ENCODE results near the gene TTC36. TPM values are rescaled to one million over a fixed set of nuclear protein-coding genes. Genes with fewer than 3 reads are reported as not detected.

The TTC36 gene
- total RNA-seq, 4 donors from 2014 or later = 0.50 to 3.7 (median 1.4) TPM

GRCh38 chr11:118532852-118533768 lies 5.8 kb downstream of the TTC36 start:
- Histone ChIP-seq H3K36me3 (peaks cover 0 to 32% (median 16%) of the 10 kb centered on the region in 4 donors), H3K4me1 (peaks cover 15 to 37% (median 33%) of the 10 kb centered on the region in 4 donors), H3K9me3 (no peaks in the 10 kb centered on the region), H3K27me3 (no peaks in the 10 kb centered on the region), H3K4me3 (no peak overlapping the region), H3K27ac (replicated peaks in 1 of 4) (no peak overlapping the region)
- no peak for TF ChIP-seq POLR2A (IDR thresholded peaks at IDR 0.05; ENCODE audit: low read depth)
- no peak for TF ChIP-seq POLR2AphosphoS5 (IDR thresholded peaks at IDR 0.05)
- TF ChIP-seq, protein P1, sequence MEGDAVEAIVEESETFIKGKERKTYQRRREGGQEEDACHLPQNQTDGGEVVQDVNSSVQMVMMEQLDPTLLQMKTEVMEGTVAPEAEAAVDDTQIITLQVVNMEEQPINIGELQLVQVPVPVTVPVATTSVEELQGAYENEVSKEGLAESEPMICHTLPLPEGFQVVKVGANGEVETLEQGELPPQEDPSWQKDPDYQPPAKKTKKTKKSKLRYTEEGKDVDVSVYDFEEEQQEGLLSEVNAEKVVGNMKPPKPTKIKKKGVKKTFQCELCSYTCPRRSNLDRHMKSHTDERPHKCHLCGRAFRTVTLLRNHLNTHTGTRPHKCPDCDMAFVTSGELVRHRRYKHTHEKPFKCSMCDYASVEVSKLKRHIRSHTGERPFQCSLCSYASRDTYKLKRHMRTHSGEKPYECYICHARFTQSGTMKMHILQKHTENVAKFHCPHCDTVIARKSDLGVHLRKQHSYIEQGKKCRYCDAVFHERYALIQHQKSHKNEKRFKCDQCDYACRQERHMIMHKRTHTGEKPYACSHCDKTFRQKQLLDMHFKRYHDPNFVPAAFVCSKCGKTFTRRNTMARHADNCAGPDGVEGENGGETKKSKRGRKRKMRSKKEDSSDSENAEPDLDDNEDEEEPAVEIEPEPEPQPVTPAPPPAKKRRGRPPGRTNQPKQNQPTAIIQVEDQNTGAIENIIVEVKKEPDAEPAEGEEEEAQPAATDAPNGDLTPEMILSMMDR (IDR thresholded peaks at IDR 0.05) = no peak
- no peak for TF ChIP-seq EP300 (IDR thresholded peaks at IDR 0.05)
- no peak for DNase-seq (ENCODE audit: extremely low spot score)
- WGBS = 90% methylated on average over 12 of the region's 19 CpGs
- intact Hi-C loops (cut with DNase I) = loop anchor here (5.0 kb wide), 1 partner anchor 34 kb away; the partner anchor contains the start of gene IFT46

DNA sequence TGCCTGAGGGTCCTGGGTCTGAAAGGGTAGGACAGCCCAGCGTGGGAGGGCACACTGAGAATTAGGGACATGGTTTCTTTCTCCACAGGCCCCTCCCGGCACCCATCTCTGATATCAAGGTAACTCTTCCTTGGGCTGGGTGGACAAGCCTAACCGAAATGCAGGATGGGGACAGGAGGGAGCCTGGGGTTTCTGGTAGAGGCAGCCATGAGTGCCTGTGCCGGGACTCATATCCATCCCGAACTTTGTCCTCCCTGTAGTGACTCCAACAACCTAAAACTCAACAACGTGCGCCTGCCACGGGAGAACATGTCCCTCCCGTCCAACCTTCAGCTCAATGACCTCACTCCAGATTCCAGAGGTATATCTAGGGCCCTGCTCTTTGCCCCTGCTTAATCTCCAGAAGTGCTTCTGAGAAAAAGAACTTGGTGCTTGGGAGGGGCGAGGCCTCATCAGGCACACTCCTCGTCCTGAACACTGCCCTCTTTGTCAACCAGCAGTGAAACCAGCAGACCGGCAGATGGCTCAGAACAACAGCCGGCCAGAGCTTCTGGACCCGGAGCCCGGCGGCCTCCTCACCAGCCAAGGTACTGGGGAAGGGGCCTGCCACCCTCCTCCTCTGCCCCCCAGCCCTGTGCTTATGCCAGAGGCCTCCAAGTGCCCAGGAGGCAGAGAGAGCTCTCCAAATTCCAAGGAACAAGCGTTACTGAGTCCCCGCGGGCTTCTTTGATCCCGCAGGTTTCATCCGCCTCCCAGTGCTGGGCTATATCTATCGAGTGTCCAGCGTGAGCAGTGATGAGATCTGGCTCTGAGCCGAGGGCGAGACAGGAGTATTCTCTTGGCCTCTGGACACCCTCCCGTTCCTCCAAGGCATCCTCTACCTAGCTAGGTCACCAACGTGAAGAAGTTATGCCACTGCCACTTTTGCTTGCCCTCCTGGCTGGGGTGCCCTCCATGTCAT lies 6.8 kb downstream of the TTC36 start:
- intact Hi-C loops (cut with DNase I) = loop anchor here (5.0 kb wide), 1 partner anchor 33 kb away; the partner anchor contains the start of gene IFT46

GRCh38 chr11:118535261-118535660 lies 8.0 kb downstream of the TTC36 start:
- no peak for DNase-seq (ENCODE audit: extremely low spot score)
- H3K27ac ChIP-seq (replicated peaks in 1 of 4) = no peak overlapping the region
- H3K4me3 ChIP-seq = no peak overlapping the region
- H3K4me1 ChIP-seq = peaks cover 7 to 27% (median 15%) of the 10 kb centered on the region in 4 donors
- WGBS = 81% methylated on average over 7 of the region's 9 CpGs
- no peaks in the 10 kb centered on the region for H3K27me3 ChIP-seq
- peaks cover 0 to 32% (median 16%) of the 10 kb centered on the region in 4 donors for H3K36me3 ChIP-seq
- H3K9me3 ChIP-seq = no peaks in the 10 kb centered on the region
- TF ChIP-seq, protein P1 (IDR thresholded peaks at IDR 0.05) = no peak
- TF ChIP-seq EP300 (IDR thresholded peaks at IDR 0.05) = no peak
- no peak for TF ChIP-seq POLR2A (IDR thresholded peaks at IDR 0.05; ENCODE audit: low read depth)
- no peak for TF ChIP-seq POLR2AphosphoS5 (IDR thresholded peaks at IDR 0.05)
- intact Hi-C loops (cut with DNase I) = no loop called here

More for the DNA sequence above, 6.8 kb downstream of the TTC36 start:
- no peaks in the 10 kb centered on the region for H3K9me3 ChIP-seq
- no peak for DNase-seq (ENCODE audit: extremely low spot score)
- peaks cover 0 to 32% (median 16%) of the 10 kb centered on the region in 4 donors for H3K36me3 ChIP-seq
- no peaks in the 10 kb centered on the region for H3K27me3 ChIP-seq
- H3K27ac ChIP-seq (replicated peaks in 1 of 4) = no peak overlapping the region
- no peak overlapping the region for H3K4me3 ChIP-seq
- 71% methylated on average over 16 of the region's 27 CpGs for WGBS
- H3K4me1 ChIP-seq = peaks cover 15 to 39% (median 27%) of the 10 kb centered on the region in 4 donors
- TF ChIP-seq POLR2A (IDR thresholded peaks at IDR 0.05; ENCODE audit: low read depth) (no peak), POLR2AphosphoS5 (IDR thresholded peaks at IDR 0.05) (no peak), EP300 (IDR thresholded peaks at IDR 0.05) (no peak)
- TF ChIP-seq, protein P1 (IDR thresholded peaks at IDR 0.05) = no peak

- H3K36me3 ChIP-seq = peaks cover 0 to 35% (median 19%) of the 10 kb centered on the region in 4 donors
- H3K9me3 ChIP-seq = no peaks in the 10 kb centered on the region
- WGBS = 95% methylated on average over 5 of the region's 5 CpGs
- H3K4me1 ChIP-seq = peaks cover 2 to 15% (median 6%) of the 10 kb centered on the region in 4 donors
- intact Hi-C loops (cut with DNase I) = no loop called here
- DNase-seq (ENCODE audit: extremely low spot score) = no peak
- H3K27me3 ChIP-seq = no peaks in the 10 kb centered on the region
- no peak overlapping the region for H3K27ac ChIP-seq (replicated peaks in 1 of 4)
- no peak overlapping the region for H3K4me3 ChIP-seq
- TF ChIP-seq POLR2AphosphoS5 (IDR thresholded peaks at IDR 0.05) (no peak), EP300 (IDR thresholded peaks at IDR 0.05) (no peak), POLR2A (IDR thresholded peaks at IDR 0.05; ENCODE audit: low read depth) (no peak)
- TF ChIP-seq, protein P1 (IDR thresholded peaks at IDR 0.05) = no peak
Observed at GRCh38 chr11:118536726-118537125, 9.5 kb downstream of the TTC36 start.

All from esophagus muscularis mucosa (tissue), 4 donors.